Lower leg skin (tissue), 3 donors: ENCODE results near the gene TBK1.

Experiments
- POLR2A ChIP-seq, 2 donors: fragments of 450-650 bp; IDR thresholded peaks; one replicate each; pipeline ENCODE4 v1.6.1; 2016 to 2017; ENCODE audit warnings: antibody characterized with exemption in 2 of 2, mild to moderate bottlenecking in 1 of 2, moderate library complexity in 1 of 2
- TF ChIP-seq, protein P1 (sequence below), 3 donors: fragments of 450-650 bp; IDR thresholded peaks; one replicate each; pipeline ENCODE4 v1.5.1; 2016; ENCODE audit warnings: antibody characterized with exemption in 3 of 3, mild to moderate bottlenecking in 3 of 3, moderate library complexity in 2 of 3

DNA sequence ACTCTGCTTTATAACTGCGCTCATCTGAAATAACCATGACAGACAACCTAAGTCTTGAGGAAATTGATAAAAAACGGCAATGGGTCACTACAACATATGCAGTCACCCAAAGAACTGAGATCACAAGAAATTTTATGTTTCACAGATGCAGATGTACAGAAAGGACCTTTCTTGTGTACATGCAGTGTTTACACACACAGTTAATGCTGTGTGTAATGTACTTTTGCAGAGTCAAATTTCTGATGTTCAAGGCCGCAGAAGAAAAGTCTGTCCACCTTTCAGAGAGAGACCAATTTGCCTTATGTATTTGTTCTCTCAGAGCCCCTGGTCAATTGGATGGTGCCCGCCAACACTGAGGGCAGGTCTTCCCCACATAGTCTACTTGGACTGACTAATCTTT is 23.0 kb upstream of the TBK1 start:
- TF ChIP-seq, protein P1, sequence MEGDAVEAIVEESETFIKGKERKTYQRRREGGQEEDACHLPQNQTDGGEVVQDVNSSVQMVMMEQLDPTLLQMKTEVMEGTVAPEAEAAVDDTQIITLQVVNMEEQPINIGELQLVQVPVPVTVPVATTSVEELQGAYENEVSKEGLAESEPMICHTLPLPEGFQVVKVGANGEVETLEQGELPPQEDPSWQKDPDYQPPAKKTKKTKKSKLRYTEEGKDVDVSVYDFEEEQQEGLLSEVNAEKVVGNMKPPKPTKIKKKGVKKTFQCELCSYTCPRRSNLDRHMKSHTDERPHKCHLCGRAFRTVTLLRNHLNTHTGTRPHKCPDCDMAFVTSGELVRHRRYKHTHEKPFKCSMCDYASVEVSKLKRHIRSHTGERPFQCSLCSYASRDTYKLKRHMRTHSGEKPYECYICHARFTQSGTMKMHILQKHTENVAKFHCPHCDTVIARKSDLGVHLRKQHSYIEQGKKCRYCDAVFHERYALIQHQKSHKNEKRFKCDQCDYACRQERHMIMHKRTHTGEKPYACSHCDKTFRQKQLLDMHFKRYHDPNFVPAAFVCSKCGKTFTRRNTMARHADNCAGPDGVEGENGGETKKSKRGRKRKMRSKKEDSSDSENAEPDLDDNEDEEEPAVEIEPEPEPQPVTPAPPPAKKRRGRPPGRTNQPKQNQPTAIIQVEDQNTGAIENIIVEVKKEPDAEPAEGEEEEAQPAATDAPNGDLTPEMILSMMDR (IDR thresholded peaks at IDR 0.05) = no peak
- TF ChIP-seq POLR2A (IDR thresholded peaks at IDR 0.05) = no peak
